ENCODE results near the gene MANSC1. TPM values are rescaled to one million over a fixed set of nuclear protein-coding genes. Genes with fewer than 3 reads are reported as not detected.
A peak's percentile ranks its signal among the peaks of the same experiment; 100 is the strongest.

Gene MANSC1
- total and polyA plus RNA-seq, 2 of the 13 experiments (the other 11 are each of a cell fraction or from before 2014, with no cell fraction given): 1.9 to 4.2 TPM

DNA sequence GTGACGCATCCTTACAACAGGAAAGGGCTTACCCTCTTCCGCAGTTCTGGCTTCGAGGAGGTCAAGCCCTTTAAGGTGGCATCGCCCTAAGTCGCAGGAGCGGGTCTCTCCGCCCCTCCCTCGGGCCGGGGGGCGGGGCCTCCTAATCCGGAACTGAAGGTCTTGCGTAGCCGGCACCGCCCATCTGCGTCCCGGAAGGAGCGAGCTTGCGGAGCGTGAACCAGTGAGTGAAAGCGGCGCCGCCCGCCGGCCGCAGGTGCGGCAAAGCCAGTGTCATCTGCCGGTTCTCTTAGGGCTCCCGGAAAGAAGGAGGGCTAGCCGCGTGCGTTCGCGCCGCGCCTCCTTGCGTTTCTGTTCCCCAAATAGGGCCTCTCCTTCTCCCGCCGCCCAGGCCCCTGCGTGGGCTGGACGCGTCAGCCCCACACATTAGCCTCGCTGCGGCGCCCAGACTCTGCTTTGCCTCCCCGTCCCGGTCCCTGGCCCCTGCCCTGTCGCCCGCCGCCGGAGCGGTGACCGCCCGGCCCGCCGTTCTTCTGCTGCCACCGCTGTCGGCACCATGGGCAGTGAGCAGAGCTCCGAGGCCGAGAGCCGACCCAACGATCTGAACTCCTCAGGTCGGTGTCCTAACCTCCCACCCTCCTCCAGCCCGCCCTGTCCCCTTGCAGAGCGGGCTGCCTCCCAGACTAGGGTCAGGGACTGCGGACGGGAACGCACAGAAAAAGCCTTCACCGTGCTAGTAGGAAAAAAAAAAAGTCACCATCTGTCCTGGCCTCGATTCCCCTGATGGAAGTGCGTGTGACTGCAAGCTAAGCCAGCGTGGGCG, 7.1 kb upstream of the MANSC1 start, which contains the start of gene BORCS5 (continued):
- TF ChIP-seq, protein P1, sequence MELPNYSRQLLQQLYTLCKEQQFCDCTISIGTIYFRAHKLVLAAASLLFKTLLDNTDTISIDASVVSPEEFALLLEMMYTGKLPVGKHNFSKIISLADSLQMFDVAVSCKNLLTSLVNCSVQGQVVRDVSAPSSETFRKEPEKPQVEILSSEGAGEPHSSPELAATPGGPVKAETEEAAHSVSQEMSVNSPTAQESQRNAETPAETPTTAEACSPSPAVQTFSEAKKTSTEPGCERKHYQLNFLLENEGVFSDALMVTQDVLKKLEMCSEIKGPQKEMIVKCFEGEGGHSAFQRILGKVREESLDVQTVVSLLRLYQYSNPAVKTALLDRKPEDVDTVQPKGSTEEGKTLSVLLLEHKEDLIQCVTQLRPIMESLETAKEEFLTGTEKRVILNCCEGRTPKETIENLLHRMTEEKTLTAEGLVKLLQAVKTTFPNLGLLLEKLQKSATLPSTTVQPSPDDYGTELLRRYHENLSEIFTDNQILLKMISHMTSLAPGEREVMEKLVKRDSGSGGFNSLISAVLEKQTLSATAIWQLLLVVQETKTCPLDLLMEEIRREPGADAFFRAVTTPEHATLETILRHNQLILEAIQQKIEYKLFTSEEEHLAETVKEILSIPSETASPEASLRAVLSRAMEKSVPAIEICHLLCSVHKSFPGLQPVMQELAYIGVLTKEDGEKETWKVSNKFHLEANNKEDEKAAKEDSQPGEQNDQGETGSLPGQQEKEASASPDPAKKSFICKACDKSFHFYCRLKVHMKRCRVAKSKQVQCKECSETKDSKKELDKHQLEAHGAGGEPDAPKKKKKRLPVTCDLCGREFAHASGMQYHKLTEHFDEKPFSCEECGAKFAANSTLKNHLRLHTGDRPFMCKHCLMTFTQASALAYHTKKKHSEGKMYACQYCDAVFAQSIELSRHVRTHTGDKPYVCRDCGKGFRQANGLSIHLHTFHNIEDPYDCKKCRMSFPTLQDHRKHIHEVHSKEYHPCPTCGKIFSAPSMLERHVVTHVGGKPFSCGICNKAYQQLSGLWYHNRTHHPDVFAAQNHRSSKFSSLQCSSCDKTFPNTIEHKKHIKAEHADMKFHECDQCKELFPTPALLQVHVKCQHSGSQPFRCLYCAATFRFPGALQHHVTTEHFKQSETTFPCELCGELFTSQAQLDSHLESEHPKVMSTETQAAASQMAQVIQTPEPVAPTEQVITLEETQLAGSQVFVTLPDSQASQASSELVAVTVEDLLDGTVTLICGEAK (IDR thresholded peaks at IDR 0.05): no peak
- TF ChIP-seq, protein P1 (CRISPR knock-in tag; IDR thresholded peaks at IDR 0.05): peak; percentile 59; the same call in 1 of the 2 replicates
- TF ChIP-seq HNRNPUL1 (IDR thresholded peaks at IDR 0.05; ENCODE audit: low read depth, low read length) (no peak), ZNF747 (CRISPR knock-in tag; IDR thresholded peaks at IDR 0.05; ENCODE audit: borderline replicate concordance) (peak; percentile 96), ZNF550 (CRISPR knock-in tag; IDR thresholded peaks at IDR 0.05; ENCODE audit: borderline replicate concordance) (no peak), ZNF841 (CRISPR knock-in tag; IDR thresholded peaks at IDR 0.05; ENCODE audit: borderline replicate concordance) (no peak), THAP9 (CRISPR knock-in tag; IDR thresholded peaks at IDR 0.05; ENCODE audit: borderline replicate concordance) (no peak; the same call in none of the 2 replicates), ZNF646 (CRISPR knock-in tag; IDR thresholded peaks at IDR 0.05) (no peak), EED (CRISPR knock-in tag; IDR thresholded peaks at IDR 0.05) (peak; percentile 95)

Data from HepG2 (cell line).